Ramos (cell line): ENCODE results near the gene SMAD7.

Experiments used
- in situ Hi-C: fragments of 300-500 bp; cut with MboI; formaldehyde crosslinking; loops from one replicate; pipeline ENCODE4 v1.14.3; 2022; ENCODE audit warnings: low sequenced_read_pairs; ENCODE audit not compliant: unreplicated experiment

SMAD7 gene

GRCh38 chr18:48948112-48949049, 2.4 kb downstream of the SMAD7 start:
- in situ Hi-C loops, result loop anchor here (25.0 kb wide), 1 partner anchor 1339 kb away; the partner anchor contains the start of genes CXXC1 and MBD1

DNA sequence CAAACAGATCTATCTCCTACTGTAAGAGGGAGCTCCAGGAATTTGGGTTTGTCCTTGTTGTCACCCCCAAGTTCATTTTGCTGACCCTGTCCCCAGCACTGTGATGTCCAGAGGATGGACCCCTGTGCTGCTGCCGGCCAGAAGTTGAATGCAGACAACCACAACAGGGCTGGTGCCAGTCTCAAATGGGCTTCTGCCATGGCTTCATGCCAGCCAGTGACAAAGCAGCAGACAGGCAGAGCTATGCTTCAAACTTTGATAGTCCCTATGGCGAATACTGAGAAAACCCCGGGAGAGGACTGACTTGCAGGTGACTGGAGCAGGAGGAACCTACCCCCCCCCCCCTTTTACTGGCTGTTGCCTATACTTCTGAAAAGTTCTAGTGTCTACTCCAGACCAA, 3.2 kb downstream of the SMAD7 start:
- in situ Hi-C loops, result loop anchor here (25.0 kb wide), 1 partner anchor 1340 kb away; the partner anchor contains the start of genes CXXC1 and MBD1

GRCh38 chr18:48947092-48947491, 3.7 kb downstream of the SMAD7 start:
- in situ Hi-C loops, result loop anchor here (25.0 kb wide), 1 partner anchor 1340 kb away; the partner anchor contains the start of genes CXXC1 and MBD1

DNA sequence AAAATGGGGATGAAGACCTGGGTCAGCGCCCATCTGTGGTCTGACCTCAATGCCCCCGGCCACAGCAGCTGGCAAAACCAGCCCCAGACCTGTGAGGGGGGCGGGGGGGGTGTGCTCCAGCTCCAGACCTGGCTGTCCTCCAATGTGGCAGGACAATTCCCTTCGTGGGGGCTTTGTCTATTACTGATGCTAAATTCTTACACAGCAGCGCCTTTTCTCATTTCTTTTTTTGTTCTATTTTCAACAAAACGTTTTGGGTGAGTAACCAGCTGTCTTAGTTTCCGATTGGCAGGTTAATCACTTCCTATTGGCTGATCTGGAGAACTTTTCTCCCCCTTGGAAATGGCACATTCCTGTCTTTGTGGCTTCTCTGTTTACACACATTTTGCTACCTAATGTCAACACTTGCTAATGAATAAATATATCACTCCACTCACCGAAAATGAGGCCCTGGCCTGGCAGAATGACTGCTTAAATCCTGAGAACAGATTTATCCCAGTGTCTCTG, 4.4 kb downstream of the SMAD7 start:
- in situ Hi-C loops, result loop anchor here (25.0 kb wide), 1 partner anchor 1341 kb away; the partner anchor contains the start of genes CXXC1 and MBD1

GRCh38 chr18:48945953-48946217, 4.9 kb downstream of the SMAD7 start:
- in situ Hi-C loops, result loop anchor here (25.0 kb wide), 1 partner anchor 1341 kb away; the partner anchor contains the start of genes CXXC1 and MBD1

- in situ Hi-C loops, result loop anchor here (25.0 kb wide), 1 partner anchor 1343 kb away; the partner anchor contains the start of genes CXXC1 and MBD1
Observed at GRCh38 chr18:48944634-48945033, 6.1 kb downstream of the SMAD7 start.

DNA sequence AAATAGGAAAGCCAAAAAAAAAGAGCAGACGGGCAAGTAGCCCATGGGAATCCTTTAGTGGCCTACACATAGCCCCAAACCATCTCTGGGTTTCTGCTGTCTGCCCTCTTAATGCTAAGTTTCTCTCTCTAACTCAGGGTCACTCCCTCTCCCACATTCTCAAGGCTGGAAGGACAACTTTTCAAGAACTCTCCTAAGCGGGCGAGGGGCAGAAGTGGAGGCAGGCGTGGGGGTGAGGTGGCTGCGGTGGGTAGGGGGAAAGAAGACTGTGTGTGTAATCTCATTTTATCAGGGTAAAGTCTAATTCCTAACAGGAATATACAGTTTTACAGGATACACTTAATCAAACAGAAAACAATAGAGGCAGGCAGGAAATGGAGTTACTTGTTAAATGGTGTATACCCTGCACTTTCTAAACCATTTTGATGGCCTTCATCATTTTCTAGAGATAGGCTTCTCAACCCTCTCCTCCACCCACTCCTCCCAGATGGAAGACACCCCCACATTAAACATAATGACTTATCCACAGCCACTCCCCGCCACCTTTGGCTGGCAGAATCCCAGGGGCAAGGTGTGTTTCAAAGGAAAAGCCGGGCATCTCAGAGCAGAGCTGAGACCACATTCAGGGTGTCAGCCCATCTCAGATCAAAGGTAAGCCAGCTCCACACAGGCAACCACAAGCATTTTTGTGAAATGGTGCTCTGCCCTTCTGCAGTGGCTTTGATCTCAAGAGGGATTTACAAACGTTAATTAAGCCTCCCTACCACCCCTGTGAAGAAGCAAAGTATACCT, 6.8 kb downstream of the SMAD7 start:
- in situ Hi-C loops, result loop anchor here (25.0 kb wide), 1 partner anchor 1343 kb away; the partner anchor contains the start of genes CXXC1 and MBD1

DNA sequence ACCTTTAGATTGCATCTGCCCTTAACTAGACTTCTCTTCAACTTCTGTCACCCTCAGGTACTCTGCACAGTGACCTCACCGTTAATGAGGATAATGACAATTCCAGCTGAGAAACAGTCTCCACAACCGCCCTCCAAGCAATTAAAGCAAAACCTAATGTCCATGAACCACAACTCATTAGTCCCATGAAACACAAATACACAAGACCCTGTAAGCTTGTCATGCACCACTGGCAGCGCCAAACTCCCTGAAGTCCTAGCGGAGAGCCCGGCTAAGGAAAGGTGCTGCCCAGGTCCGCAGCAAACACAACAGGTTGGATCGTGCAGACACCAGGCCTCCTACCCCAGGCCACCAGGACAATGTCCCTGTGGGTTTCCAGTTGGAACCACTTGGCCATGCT, 7.4 kb downstream of the SMAD7 start:
- in situ Hi-C loops, result loop anchor here (25.0 kb wide), 1 partner anchor 1344 kb away; the partner anchor contains the start of genes CXXC1 and MBD1

DNA sequence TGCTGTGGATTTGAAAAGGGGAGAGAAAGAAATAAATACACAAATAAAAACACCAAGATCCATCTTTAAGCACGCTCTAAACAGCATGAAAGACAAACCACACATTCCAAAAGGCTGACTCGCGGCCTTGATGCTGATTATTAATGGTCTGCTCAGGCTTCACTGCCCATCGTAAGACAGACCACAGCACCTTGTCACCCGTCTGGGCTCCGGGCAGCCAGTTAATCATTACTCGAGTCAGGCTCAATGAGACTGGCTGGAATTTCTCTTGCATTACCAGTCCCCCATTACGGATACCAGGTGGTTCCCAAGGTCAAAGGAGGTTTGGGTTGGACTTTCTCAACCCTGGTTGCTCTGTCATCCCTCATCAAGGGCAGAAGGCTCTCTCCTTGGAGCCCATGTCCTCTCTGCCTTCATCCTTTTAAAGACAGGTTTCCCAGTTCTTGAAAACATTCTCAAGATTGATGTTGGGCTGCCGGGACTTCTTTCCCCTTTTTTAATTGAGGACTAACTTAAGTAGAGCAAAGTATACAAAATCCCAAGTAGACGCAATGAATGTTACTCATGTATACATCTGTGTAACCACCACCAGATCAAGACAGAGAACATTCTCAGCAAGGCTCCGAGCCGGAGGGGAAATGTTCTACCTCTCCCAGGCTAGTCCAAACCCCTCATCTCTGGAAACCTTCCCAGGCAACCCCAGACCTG, 8.1 kb downstream of the SMAD7 start:
- in situ Hi-C loops, result loop anchor here (25.0 kb wide), 1 partner anchor 1345 kb away; the partner anchor contains the start of genes CXXC1 and MBD1

GRCh38 chr18:48942086-48942485, 8.7 kb downstream of the SMAD7 start:
- in situ Hi-C loops, result loop anchor here (25.0 kb wide), 1 partner anchor 1345 kb away; the partner anchor contains the start of genes CXXC1 and MBD1

DNA sequence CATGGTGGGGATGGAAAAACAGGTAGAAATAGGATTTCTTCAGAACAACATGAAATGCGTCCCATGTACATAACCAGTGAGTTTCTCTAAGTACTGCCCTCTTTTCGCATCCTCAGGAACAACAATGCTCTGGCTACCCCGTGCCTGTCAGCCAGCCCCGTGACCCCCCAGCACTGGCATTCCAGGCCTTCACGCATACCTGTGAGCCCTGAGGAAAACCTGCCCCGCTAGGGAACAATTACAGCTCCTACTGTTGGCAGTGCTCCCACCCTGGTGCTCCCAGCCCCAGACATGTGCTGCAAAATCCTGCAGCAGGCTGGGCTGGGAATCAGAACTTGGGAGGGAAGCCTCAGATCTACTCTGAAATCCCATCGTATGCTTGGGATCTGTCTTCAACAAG, 9.1 kb downstream of the SMAD7 start:
- in situ Hi-C loops, result loop anchor here (25.0 kb wide), 1 partner anchor 1346 kb away; the partner anchor contains the start of genes CXXC1 and MBD1

GRCh38 chr18:48940854-48941611, 9.7 kb downstream of the SMAD7 start:
- in situ Hi-C loops, result loop anchor here (25.0 kb wide), 1 partner anchor 1346 kb away; the partner anchor contains the start of genes CXXC1 and MBD1

- in situ Hi-C loops, result loop anchor here (25.0 kb wide), 1 partner anchor 1348 kb away; the partner anchor contains the start of genes CXXC1 and MBD1
Observed at GRCh38 chr18:48939205-48940097, 11.3 kb downstream of the SMAD7 start.

DNA sequence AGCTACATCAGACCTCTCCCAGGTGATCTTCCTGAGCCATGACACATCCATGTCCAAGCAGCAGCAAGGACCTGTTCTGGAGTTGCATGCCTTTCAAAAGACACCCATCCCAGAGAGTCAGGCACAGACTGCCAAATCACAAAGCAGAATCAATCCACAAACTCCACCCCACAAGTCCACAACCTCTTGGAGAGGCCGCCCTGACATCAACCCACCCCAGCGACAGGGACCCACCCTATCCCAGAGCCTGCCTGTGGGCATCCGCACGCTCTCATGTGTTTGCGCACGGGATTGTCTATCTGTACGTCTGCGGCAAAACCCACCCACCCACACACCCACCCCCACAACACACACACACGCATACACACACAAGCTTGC, 11.9 kb downstream of the SMAD7 start:
- in situ Hi-C loops, result loop anchor here (25.0 kb wide), 1 partner anchor 1348 kb away; the partner anchor contains the start of genes CXXC1 and MBD1

DNA sequence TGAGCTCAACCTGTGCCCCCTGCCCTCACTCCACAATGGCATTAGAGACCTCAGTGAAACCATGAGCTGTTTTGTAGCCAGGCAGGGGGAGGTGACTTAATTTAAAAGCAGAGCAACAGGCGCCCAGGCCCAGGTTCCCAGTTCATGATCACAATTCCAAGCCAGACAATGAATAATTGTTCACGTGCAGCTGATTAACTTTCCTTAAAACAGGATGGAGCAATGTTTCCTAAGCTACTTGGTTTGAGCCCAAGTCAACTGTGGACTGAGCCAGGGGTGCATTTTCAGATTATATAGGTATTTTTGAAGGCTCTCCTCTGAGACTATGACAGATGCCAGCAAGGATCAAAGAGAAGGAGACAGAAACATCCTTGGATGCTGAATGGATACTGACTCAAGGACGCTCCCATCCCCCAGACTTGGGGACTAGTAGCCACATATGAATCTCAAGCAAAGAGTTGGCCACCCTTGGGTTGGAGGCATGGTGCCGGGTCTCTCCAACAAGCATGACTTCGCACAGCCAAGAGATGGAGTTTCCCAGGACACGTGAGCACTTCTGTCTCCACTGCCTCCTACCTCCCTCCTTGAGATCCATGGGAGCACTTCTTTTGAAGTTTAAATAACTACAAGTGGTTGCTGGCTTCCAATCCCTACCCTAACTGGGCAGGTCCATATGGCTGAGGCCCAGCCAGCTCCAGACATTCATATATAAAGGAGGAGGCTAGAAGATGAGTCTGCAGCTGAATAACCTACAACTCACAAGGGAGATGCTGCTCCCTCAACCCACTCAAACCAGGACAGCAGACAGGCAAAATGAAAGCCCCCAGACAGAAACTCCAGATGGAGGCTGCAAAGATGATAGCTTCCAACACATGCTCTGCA, 12.7 kb downstream of the SMAD7 start:
- in situ Hi-C loops, result loop anchor here (25.0 kb wide), 1 partner anchor 1349 kb away; the partner anchor contains the start of genes CXXC1 and MBD1

DNA sequence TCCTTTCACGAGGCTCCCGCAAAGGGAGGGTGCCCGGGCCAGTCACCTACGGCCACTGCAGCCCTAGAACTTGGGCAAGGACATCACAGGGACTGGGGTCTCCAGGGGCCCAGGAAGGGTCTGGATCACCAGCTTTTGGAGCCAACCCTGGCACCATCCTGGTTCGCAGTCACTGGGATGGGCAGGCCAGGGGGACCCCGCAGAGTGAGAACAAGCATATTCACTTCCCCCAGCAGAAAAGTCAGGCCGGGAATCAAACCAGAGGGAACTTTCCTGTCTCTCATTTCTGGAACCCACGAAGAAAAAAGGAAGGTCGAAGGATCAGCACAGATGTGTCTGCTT, 15.4 kb downstream of the SMAD7 start:
- in situ Hi-C loops, result loop anchor here (25.0 kb wide), 1 partner anchor 1352 kb away; the partner anchor contains the start of genes CXXC1 and MBD1
